Vagina (tissue), 2 donors: ENCODE measurements around the gene URI1.

Experiments
- POLR2A ChIP-seq, 2 donors: fragments of 450-650 bp; IDR thresholded peaks; one replicate each; pipeline ENCODE4 v1.6.1; 2017; ENCODE audit warnings: antibody characterized with exemption in 2 of 2, mild to moderate bottlenecking in 2 of 2, moderate library complexity in 2 of 2
- POLR2AphosphoS5 ChIP-seq, 2 donors: sonication (generic); formaldehyde crosslinking; IDR thresholded peaks; one replicate each; pipeline ENCODE4 v1.9.0; 2017; ENCODE audit warnings: antibody characterized with exemption in 2 of 2, mild to moderate bottlenecking in 2 of 2, low read depth in 1 of 2; ENCODE audit not compliant: insufficient read depth in 1 of 2
- TF ChIP-seq, protein P1 (sequence below), 3 experiments: fragments of 450-650 bp in 2 of 3; fragments of 200-600 bp in 1 of 3; sonication (generic) in 1 of 3; IDR thresholded peaks; one replicate each; pipeline ENCODE4 v1.5.1; 2017 to 2019; ENCODE audit warnings: antibody characterized with exemption in 3 of 3, mild to moderate bottlenecking in 2 of 3, moderate library complexity in 2 of 3

GRCh38 chr19:30059741-30060457 lies 117.9 kb downstream of the URI1 start:
- TF ChIP-seq, protein P1, sequence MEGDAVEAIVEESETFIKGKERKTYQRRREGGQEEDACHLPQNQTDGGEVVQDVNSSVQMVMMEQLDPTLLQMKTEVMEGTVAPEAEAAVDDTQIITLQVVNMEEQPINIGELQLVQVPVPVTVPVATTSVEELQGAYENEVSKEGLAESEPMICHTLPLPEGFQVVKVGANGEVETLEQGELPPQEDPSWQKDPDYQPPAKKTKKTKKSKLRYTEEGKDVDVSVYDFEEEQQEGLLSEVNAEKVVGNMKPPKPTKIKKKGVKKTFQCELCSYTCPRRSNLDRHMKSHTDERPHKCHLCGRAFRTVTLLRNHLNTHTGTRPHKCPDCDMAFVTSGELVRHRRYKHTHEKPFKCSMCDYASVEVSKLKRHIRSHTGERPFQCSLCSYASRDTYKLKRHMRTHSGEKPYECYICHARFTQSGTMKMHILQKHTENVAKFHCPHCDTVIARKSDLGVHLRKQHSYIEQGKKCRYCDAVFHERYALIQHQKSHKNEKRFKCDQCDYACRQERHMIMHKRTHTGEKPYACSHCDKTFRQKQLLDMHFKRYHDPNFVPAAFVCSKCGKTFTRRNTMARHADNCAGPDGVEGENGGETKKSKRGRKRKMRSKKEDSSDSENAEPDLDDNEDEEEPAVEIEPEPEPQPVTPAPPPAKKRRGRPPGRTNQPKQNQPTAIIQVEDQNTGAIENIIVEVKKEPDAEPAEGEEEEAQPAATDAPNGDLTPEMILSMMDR (IDR thresholded peaks at IDR 0.05): no peak
- TF ChIP-seq POLR2AphosphoS5 (IDR thresholded peaks at IDR 0.05; ENCODE audit: insufficient read depth in 1 of 2, low read depth in 1 of 2) (no peak), POLR2A (IDR thresholded peaks at IDR 0.05) (no peak)
